Peyer's patch (tissue), 4 donors: ENCODE results near the gene MGMT.

Experiments
- POLR2A ChIP-seq, 2 donors: fragments of 450-650 bp; IDR thresholded peaks; one replicate each; pipeline ENCODE4 v1.5.1; 2017; ENCODE audit warnings: antibody characterized with exemption in 2 of 2, mild to moderate bottlenecking in 2 of 2, moderate library complexity in 2 of 2
- TF ChIP-seq, protein P1 (sequence below), 6 experiments: fragments of 450-650 bp in 4 of 6; fragments of 200-600 bp in 2 of 6; sonication (generic) in 1 of 6; IDR thresholded peaks; one replicate each; pipeline ENCODE4 v1.5.1; 2017 to 2019; ENCODE audit warnings: antibody characterized with exemption in 6 of 6, mild to moderate bottlenecking in 3 of 6, moderate library complexity in 1 of 6

DNA sequence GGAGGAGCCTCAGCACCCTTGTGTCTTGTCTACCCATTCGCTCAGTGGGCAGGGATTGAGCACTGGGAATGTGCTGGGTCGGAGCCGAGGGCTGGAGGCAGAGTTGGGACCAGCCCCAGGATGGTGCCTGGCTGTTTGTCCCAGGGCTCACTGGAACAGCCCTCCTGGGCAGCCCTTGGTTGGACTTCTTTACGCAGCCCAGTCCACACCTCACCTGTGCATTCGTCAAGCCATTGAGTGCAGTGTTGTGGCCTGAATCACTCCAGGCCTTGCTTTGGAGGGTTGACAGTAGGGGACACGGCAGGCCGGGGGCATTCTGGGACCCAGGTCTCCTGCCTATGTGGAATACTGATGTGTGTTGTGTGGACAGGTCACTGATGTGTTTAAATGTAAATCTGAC is 229.6 kb downstream of the MGMT start:
- TF ChIP-seq, protein P1, sequence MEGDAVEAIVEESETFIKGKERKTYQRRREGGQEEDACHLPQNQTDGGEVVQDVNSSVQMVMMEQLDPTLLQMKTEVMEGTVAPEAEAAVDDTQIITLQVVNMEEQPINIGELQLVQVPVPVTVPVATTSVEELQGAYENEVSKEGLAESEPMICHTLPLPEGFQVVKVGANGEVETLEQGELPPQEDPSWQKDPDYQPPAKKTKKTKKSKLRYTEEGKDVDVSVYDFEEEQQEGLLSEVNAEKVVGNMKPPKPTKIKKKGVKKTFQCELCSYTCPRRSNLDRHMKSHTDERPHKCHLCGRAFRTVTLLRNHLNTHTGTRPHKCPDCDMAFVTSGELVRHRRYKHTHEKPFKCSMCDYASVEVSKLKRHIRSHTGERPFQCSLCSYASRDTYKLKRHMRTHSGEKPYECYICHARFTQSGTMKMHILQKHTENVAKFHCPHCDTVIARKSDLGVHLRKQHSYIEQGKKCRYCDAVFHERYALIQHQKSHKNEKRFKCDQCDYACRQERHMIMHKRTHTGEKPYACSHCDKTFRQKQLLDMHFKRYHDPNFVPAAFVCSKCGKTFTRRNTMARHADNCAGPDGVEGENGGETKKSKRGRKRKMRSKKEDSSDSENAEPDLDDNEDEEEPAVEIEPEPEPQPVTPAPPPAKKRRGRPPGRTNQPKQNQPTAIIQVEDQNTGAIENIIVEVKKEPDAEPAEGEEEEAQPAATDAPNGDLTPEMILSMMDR (IDR thresholded peaks at IDR 0.05): no peak
- TF ChIP-seq POLR2A (IDR thresholded peaks at IDR 0.05): no peak
